Gastrocnemius medialis (tissue), 4 donors: ENCODE measurements around the gene CCDC169.

Experiments
- CTCF ChIP-seq, 5 experiments: fragments of 450-650 bp in 3 of 5; fragments of 200-600 bp in 2 of 5; sonication (generic) in 2 of 5; IDR thresholded peaks in 4 of 5; conservative IDR thresholded peaks in 1 of 5; 1 replicate in 4 of 5; 2 replicates in 1 of 5; pipeline ENCODE4 v1.5.1; 2016 to 2019; ENCODE audit warnings: antibody characterized with exemption in 5 of 5, mild to moderate bottlenecking in 3 of 5, moderate library complexity in 3 of 5
- POLR2A ChIP-seq, 2 donors: fragments of 450-650 bp; IDR thresholded peaks; one replicate each; pipeline ENCODE4 v1.6.1; 2017; ENCODE audit warnings: antibody characterized with exemption in 2 of 2, mild to moderate bottlenecking in 2 of 2, moderate library complexity in 2 of 2

- TF ChIP-seq CTCF (IDR thresholded peaks at IDR 0.05 in 4 of 5, conservative IDR thresholded peaks at IDR 0.05 in 1 of 5) = no peak
- no peak for TF ChIP-seq POLR2A (IDR thresholded peaks at IDR 0.05)
Observed at GRCh38 chr13:36193151-36193855, 104.3 kb downstream of the CCDC169 start.
